ENCODE data around the gene SND1.

- TF ChIP-seq EP300 (IDR thresholded peaks at IDR 0.05) (no peak), CTCF (IDR thresholded peaks at IDR 0.05) (no peak)
Measured at GRCh38 chr7:127705461-127705959, 53.5 kb downstream of the SND1 start.
